Activated CD8-positive, alpha-beta memory T cell treated with anti-CD3 and anti-CD28 coated beads, Interleukin-2, amount 10 ng/mL, durations not matched to agents 7 days and 5 days (primary cell): ENCODE data around the gene TRIP4. TPM values are rescaled to one million over a fixed set of nuclear protein-coding genes. Genes with fewer than 3 reads are reported as not detected.
"Not testable (repeated sequence)": the region's sequence is repeated elsewhere in the genome, so short reads cannot be mapped to it uniquely, and the experiment has no call there.

Source experiments
- ATAC-seq: fragments of 150-1000 bp; cut with Tn5 transposase; one replicate; pipeline ENCODE4 v1.10.0; 2021; ENCODE audit warnings: moderate library complexity
- CTCF ChIA-PET: fragments of 350-600 bp; sonication (Branson Sonifier 250); formaldehyde crosslinking; loops from one replicate; lab custom pipeline; 2021; ENCODE audit warnings: antibody characterized with exemption; lab: Charles Lee
- DNase-seq: peaks from one replicate; pipeline ENCODE4 v3.0.0-alpha.2; 2020
- H3K27ac Mint-ChIP-seq: one replicate; pipeline ENCODE4 v1.8.0; 2021; ENCODE audit warnings: mild to moderate bottlenecking, mixed read lengths
- H3K27me3 Mint-ChIP-seq: one replicate; pipeline ENCODE4 v1.8.0; 2021; ENCODE audit warnings: mixed read lengths
- H3K36me3 Mint-ChIP-seq: one replicate; pipeline ENCODE4 v1.8.0; 2021; ENCODE audit warnings: mild to moderate bottlenecking, mixed read lengths
- H3K4me1 Mint-ChIP-seq: one replicate; pipeline ENCODE4 v1.8.0; 2021; ENCODE audit warnings: mixed read lengths
- H3K4me3 Mint-ChIP-seq: one replicate; pipeline ENCODE4 v1.8.0; 2021; ENCODE audit warnings: mild to moderate bottlenecking, moderate library complexity, mixed read lengths
- H3K9me3 Mint-ChIP-seq: one replicate; pipeline ENCODE4 v1.8.0; 2022; ENCODE audit warnings: low read depth, mixed read lengths
- total RNA-seq, 2 experiments: library from RNA; stranded (reverse); gene quantifications; one replicate each; pipeline ENCODE4 v1.2.3, GENCODE V29; 2021

Gene TRIP4
- total RNA-seq, result 10 to 100 TPM; 19.5 to 19.8 TPM

- peak within 1 kb of the TSS; percentile 89 for H3K27ac Mint-ChIP-seq
Measured at GRCh38 chr15:64387562-64388168, at the start of gene TRIP4. TSS of gene TRIP4 (plus strand) at chr15:64387836. CDS start at chr15:64387864, 28 bp downstream.

GRCh38 chr15:64340355-64340754, 47.3 kb upstream of the TRIP4 start:
- ATAC-seq (no peak), DNase-seq (no peak)
- Mint-ChIP-seq H3K36me3 (peaks cover 18% of the 10 kb centered on the region), H3K27me3 (no peaks in the 10 kb centered on the region), H3K4me1 (peaks cover 12% of the 10 kb centered on the region), H3K27ac (no peak overlapping the region), H3K9me3 (no peaks in the 10 kb centered on the region), H3K4me3 (no peak overlapping the region)
- CTCF ChIA-PET, result no interaction called here

More at GRCh38 chr15:64387562-64388168, at the start of gene TRIP4:
- Mint-ChIP-seq H3K27me3 (no peaks in the 10 kb centered on the region), H3K9me3 (no peaks in the 10 kb centered on the region), H3K36me3 (peaks cover 4% of the 10 kb centered on the region), H3K4me3 (peak within 1 kb of the TSS; percentile 94), H3K4me1 (peaks cover 17% of the 10 kb centered on the region)
- ATAC-seq (peak; percentile 100), DNase-seq (peak; percentile 98)
- CTCF ChIA-PET, result interaction anchor here (0.7 to 2.1 kb wide), 13 partner anchors 10 to 518 kb away, joined by 3 to 8 read pairs (median 3); partner anchors contain the start of genes CIAO2A and PPIB

DNA sequence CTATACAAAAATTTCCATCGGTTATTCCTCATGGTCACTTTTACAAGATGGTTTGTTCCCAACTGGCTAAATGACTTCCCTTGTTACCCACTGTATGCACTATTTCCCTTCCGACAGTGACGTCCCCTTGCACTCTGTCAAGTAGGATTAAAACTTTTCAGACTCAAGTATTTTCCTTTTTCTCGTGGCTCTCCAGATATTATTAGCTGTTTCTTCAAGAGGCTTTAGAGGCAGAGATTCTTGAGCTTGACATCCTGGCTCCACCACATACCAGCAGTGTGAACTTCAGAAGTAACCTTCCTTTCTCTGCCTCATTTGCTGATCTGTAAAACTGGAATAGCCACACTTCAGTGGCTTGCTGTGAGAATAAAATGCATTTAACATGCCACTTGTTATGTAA, 45.7 kb upstream of the TRIP4 start:
- Mint-ChIP-seq H3K4me1 (peaks cover 7% of the 10 kb centered on the region), H3K4me3 (no peak overlapping the region), H3K27me3 (no peaks in the 10 kb centered on the region), H3K27ac (no peak overlapping the region), H3K9me3 (no peaks in the 10 kb centered on the region), H3K36me3 (peaks cover 16% of the 10 kb centered on the region)
- ATAC-seq (no peak), DNase-seq (no peak)
- CTCF ChIA-PET, result interaction anchor here (1.0 kb wide), 1 partner anchor 112 kb away, joined by 5 read pairs; no protein-coding TSS in a partner anchor

GRCh38 chr15:64343222-64343621, 44.4 kb upstream of the TRIP4 start:
- no peak overlapping the region for H3K4me3 Mint-ChIP-seq
- no peaks in the 10 kb centered on the region for H3K27me3 Mint-ChIP-seq
- H3K9me3 Mint-ChIP-seq, result no peaks in the 10 kb centered on the region
- CTCF ChIA-PET, result no interaction called here
- no peak overlapping the region for H3K27ac Mint-ChIP-seq
- no peak for ATAC-seq
- DNase-seq, result no peak
- H3K4me1 Mint-ChIP-seq, result peaks cover 4% of the 10 kb centered on the region
- H3K36me3 Mint-ChIP-seq, result peaks cover 17% of the 10 kb centered on the region

GRCh38 chr15:64343841-64344240, 43.8 kb upstream of the TRIP4 start:
- CTCF ChIA-PET, result no interaction called here
- Mint-ChIP-seq H3K27me3 (no peaks in the 10 kb centered on the region), H3K36me3 (peaks cover 19% of the 10 kb centered on the region), H3K4me1 (peaks cover 4% of the 10 kb centered on the region), H3K4me3 (no peak overlapping the region), H3K27ac (no peak overlapping the region), H3K9me3 (no peaks in the 10 kb centered on the region)
- DNase-seq, result no peak
- no peak for ATAC-seq

- CTCF ChIA-PET, result interaction anchor here (1.2 kb wide), 1 partner anchor 11 kb away, joined by 3 read pairs; the partner anchor contains the start of gene CSNK1G1
- Mint-ChIP-seq H3K4me1 (peaks cover 4% of the 10 kb centered on the region), H3K36me3 (peaks cover 17% of the 10 kb centered on the region)
Measured at GRCh38 chr15:64344651-64345294, 42.9 kb upstream of the TRIP4 start.

DNA sequence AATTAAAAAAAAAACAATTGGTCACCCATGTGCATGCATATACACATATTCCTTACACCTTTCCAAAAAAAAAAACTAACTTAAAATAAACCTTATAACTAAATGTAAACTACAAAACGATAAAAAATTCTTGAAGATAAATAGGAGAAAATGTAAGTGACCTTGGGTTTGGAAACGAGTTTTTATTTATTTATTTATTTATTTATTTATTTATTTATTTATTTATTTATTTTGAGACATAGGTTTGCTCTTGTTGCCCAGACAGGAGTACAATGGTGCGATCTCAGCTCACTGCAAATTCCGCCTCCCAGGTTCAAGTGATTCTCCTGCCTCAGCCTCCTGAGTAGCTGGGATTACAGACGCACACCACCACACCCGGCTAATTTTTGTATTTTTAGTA, 41.4 kb upstream of the TRIP4 start:
- H3K9me3 Mint-ChIP-seq, DNase-seq, H3K27me3 Mint-ChIP-seq, ATAC-seq, H3K27ac Mint-ChIP-seq, H3K4me1 Mint-ChIP-seq, CTCF ChIA-PET, H3K4me3 Mint-ChIP-seq: not testable (repeated sequence)
- H3K36me3 Mint-ChIP-seq, result peaks cover 17% of the 10 kb centered on the region

More at GRCh38 chr15:64344651-64345294, 42.9 kb upstream of the TRIP4 start:
- DNase-seq (no peak), ATAC-seq (no peak)
- Mint-ChIP-seq H3K27me3 (no peaks in the 10 kb centered on the region), H3K27ac (no peak overlapping the region), H3K4me3 (no peak overlapping the region), H3K9me3 (no peaks in the 10 kb centered on the region)

DNA sequence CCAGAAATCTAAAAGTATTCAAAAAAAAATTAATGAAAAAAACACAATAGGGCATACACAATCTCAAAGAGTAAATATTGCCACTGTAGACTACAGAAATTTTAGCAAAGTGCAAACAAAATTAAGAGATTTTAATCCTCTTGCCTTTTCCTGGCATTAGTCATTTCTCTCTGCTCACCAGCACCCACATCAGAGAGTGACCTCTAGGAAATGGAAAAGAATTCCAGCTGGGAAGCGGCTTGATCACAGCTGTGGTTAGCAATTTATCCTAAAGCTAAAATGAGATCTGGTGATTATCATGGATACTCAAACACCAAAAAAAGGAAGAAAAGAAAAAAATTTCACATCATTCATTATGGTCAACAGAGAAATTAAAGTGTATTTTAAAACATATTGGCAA, 39.2 kb upstream of the TRIP4 start:
- peaks cover 8% of the 10 kb centered on the region for H3K36me3 Mint-ChIP-seq
- H3K27me3 Mint-ChIP-seq, result no peaks in the 10 kb centered on the region
- peaks cover 4% of the 10 kb centered on the region for H3K4me1 Mint-ChIP-seq
- no peaks in the 10 kb centered on the region for H3K9me3 Mint-ChIP-seq
- ATAC-seq, result no peak
- CTCF ChIA-PET, result no interaction called here
- no peak overlapping the region for H3K4me3 Mint-ChIP-seq
- H3K27ac Mint-ChIP-seq, result no peak overlapping the region
- DNase-seq, result no peak

GRCh38 chr15:64349375-64349774, 38.3 kb upstream of the TRIP4 start:
- Mint-ChIP-seq H3K9me3 (no peaks in the 10 kb centered on the region), H3K27ac (no peak overlapping the region), H3K4me1 (peaks cover 4% of the 10 kb centered on the region), H3K27me3 (no peaks in the 10 kb centered on the region), H3K4me3 (no peak overlapping the region), H3K36me3 (peaks cover 8% of the 10 kb centered on the region)
- ATAC-seq (no peak), DNase-seq (no peak)
- CTCF ChIA-PET, result interaction anchor here (0.9 to 1.0 kb wide), 2 partner anchors 10 to 102 kb away, joined by 3 read pairs; no protein-coding TSS in a partner anchor

DNA sequence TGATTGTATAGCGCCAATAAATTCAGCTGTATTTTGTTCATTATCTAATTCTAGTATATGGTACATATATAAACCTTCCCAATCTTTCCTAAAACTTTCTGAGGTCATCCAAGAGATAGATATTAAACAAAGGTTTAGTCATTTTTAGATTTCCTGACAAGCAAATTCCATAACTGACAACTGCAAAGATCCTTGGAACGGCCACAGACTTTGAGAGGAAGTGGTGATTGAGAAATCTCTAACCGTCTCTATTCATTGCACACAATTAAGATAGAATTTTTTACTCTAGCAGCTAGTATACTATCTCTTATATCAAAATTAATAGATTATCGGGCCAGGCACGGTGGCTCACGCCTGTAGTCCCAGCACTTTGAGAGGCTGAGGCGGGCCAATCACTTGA, 36.4 kb upstream of the TRIP4 start:
- DNase-seq (no peak), ATAC-seq (no peak)
- Mint-ChIP-seq H3K27ac (no peak overlapping the region), H3K4me3 (no peak overlapping the region), H3K4me1 (peaks cover 14% of the 10 kb centered on the region), H3K27me3 (no peaks in the 10 kb centered on the region), H3K9me3 (no peaks in the 10 kb centered on the region), H3K36me3 (peaks cover 6% of the 10 kb centered on the region)
- CTCF ChIA-PET, result no interaction called here

GRCh38 chr15:64354688-64355344, 32.8 kb upstream of the TRIP4 start:
- Mint-ChIP-seq H3K4me3 (peak overlapping the region; percentile 89), H3K36me3 (peaks cover 6% of the 10 kb centered on the region), H3K27ac (peak overlapping the region; percentile 86), H3K27me3 (no peaks in the 10 kb centered on the region), H3K9me3 (no peaks in the 10 kb centered on the region), H3K4me1 (peaks cover 33% of the 10 kb centered on the region)
- CTCF ChIA-PET, result interaction anchor here (1.2 to 1.9 kb wide), 3 partner anchors 13 to 145 kb away, joined by 3 to 7 read pairs (median 4); no protein-coding TSS in a partner anchor
- ATAC-seq, result no peak
- DNase-seq, result no peak

- peak; percentile 42 for ATAC-seq
- peak; percentile 63 for DNase-seq
- H3K4me3 Mint-ChIP-seq, result peak overlapping the region; percentile 89
- H3K9me3 Mint-ChIP-seq, result no peaks in the 10 kb centered on the region
- H3K4me1 Mint-ChIP-seq, result peaks cover 36% of the 10 kb centered on the region
- H3K27ac Mint-ChIP-seq, result peak overlapping the region; percentile 86
- peaks cover 8% of the 10 kb centered on the region for H3K36me3 Mint-ChIP-seq
- no peaks in the 10 kb centered on the region for H3K27me3 Mint-ChIP-seq
- CTCF ChIA-PET, result interaction anchor here (1.0 to 1.9 kb wide), 4 partner anchors 10 to 145 kb away, joined by 3 to 7 read pairs (median 4); no protein-coding TSS in a partner anchor
Measured at GRCh38 chr15:64355348-64355943, 32.2 kb upstream of the TRIP4 start.
